Measurements from ENCODE around the gene CRYBB1. TPM values are rescaled to one million over a fixed set of nuclear protein-coding genes. Genes with fewer than 3 reads are reported as not detected.

Gene CRYBB1
- total and polyA plus RNA-seq, 2 donors (not counting 3 experiments of a cell fraction or from before 2014, with no cell fraction given), result not detected

- Histone ChIP-seq H3K27ac (ENCODE audit: insufficient read depth, low read depth, low read length) (peak overlapping the region; percentile 26), H3K4me2 (ENCODE audit: insufficient read depth, low read length) (peak overlapping the region; percentile 29), H3K36me3 (ENCODE audit: control insufficient read depth in 2 of 2, extremely low read depth in 1 of 2, insufficient read depth in 2 of 2, low read length in 2 of 2) (peaks cover 0 to 9% of the 10 kb centered on the region in 2 experiments), H3K4me3 (replicated peaks in 1 of 3; ENCODE audit: insufficient read depth in 1 of 3, low read depth in 1 of 3, low read length in 3 of 3) (no peak overlapping the region), H3K9ac (replicated peaks; ENCODE audit: extremely low read depth, insufficient read depth, low read length) (no peak overlapping the region), H3K4me1 (ENCODE audit: control insufficient read depth, extremely low read depth, insufficient read depth, low read length) (peaks cover 25% of the 10 kb centered on the region), H3K27me3 (ENCODE audit: control insufficient read depth in 2 of 2, insufficient read depth in 2 of 2, low read length in 2 of 2) (no peaks in the 10 kb centered on the region), H3K9me3 (replicated peaks; ENCODE audit: control insufficient read depth, insufficient read depth, low read length) (no peaks in the 10 kb centered on the region), H3K79me2 (ENCODE audit: control insufficient read depth, insufficient read depth, low read length) (peaks cover 18% of the 10 kb centered on the region), H4K20me1 (replicated peaks; ENCODE audit: control insufficient read depth, extremely low read depth, insufficient read depth, low read length) (no peaks in the 10 kb centered on the region), H3K9me1 (replicated peaks; ENCODE audit: control insufficient read depth, extremely low read depth, insufficient read depth, low read length) (no peaks in the 10 kb centered on the region), H2AFZ (ENCODE audit: low read depth, low read length) (no peak overlapping the region)
- POLR2A ChIA-PET, result no interaction called here
- intact Hi-C loops (cut with micrococcal nuclease), result no loop called here
- DNase-seq (ENCODE audit: low read depth, low spot score), result peak; percentile 57
- no TSS peak for BruUV-seq (replicated peaks)
- TF ChIP-seq CTCF (IDR thresholded peaks at IDR 0.05; ENCODE audit: extremely low read depth in 1 of 2, insufficient read depth in 1 of 2, low read depth in 1 of 2, low read length in 2 of 2), result no peak
- peak; percentile 19 for TF ChIP-seq JUN (IDR thresholded peaks at IDR 0.05; ENCODE audit: borderline replicate concordance, insufficient read depth, insufficient read length, low read depth)
- TF ChIP-seq GATA2 (IDR thresholded peaks at IDR 0.05; ENCODE audit: insufficient read depth, insufficient read length, low read depth, low read length), result no peak
- peak; percentile 44 for FAIRE-seq
- dilution Hi-C loops (cut with MboI; ENCODE audit: extremely low pct_ligation_motif_present, low sequenced_read_pairs), result no loop called here
- CTCF ChIA-PET, result no interaction called here
Observed at GRCh38 chr22:26568207-26568706, 49.6 kb downstream of the CRYBB1 start.

- BruUV-seq (replicated peaks), result no TSS peak
- no peak for FAIRE-seq
- no peak overlapping the region for H3K4me3 ChIP-seq (replicated peaks in 1 of 3; ENCODE audit: insufficient read depth in 1 of 3, low read depth in 1 of 3, low read length in 3 of 3)
- DNase-seq (ENCODE audit: low read depth, low spot score), result no peak
- no peak overlapping the region for H3K4me2 ChIP-seq (ENCODE audit: insufficient read depth, low read length)
- no peak for TF ChIP-seq FOS (IDR thresholded peaks at IDR 0.05; ENCODE audit: borderline replicate concordance, insufficient read depth, low read length)
- TF ChIP-seq JUN (IDR thresholded peaks at IDR 0.05; ENCODE audit: borderline replicate concordance, insufficient read depth, insufficient read length, low read depth), result no peak
- TF ChIP-seq MAX (IDR thresholded peaks at IDR 0.05; ENCODE audit: insufficient read depth, insufficient read length), result no peak
- TF ChIP-seq POLR2AphosphoS5 (IDR thresholded peaks at IDR 0.05; ENCODE audit: insufficient read depth, low read depth, low read length), result no peak
- no peak for TF ChIP-seq EZH2 (IDR thresholded peaks at IDR 0.05; ENCODE audit: borderline replicate concordance, low read depth, low read length, severe bottlenecking)
- TF ChIP-seq GATA2 (IDR thresholded peaks at IDR 0.05; ENCODE audit: insufficient read depth, insufficient read length, low read depth, low read length), result no peak
- TF ChIP-seq CTCF (IDR thresholded peaks at IDR 0.05; ENCODE audit: extremely low read depth in 1 of 2, insufficient read depth in 1 of 2, low read depth in 1 of 2, low read length in 2 of 2), result no peak
- no peak for TF ChIP-seq POLR2A (IDR thresholded peaks at IDR 0.05; ENCODE audit: low read depth, low read length)
- no peak for TF ChIP-seq MYC (IDR thresholded peaks at IDR 0.05; ENCODE audit: low read depth, low read length)
- ChIA-PET CTCF (no interaction called here), POLR2A (no interaction called here)
- H3K9me1 ChIP-seq (replicated peaks; ENCODE audit: control insufficient read depth, extremely low read depth, insufficient read depth, low read length), result no peaks in the 10 kb centered on the region
- H2AFZ ChIP-seq (ENCODE audit: low read depth, low read length), result no peak overlapping the region
- dilution Hi-C loops (cut with MboI; ENCODE audit: extremely low pct_ligation_motif_present, low sequenced_read_pairs), result no loop called here
- H3K9me3 ChIP-seq (replicated peaks; ENCODE audit: control insufficient read depth, insufficient read depth, low read length), result no peaks in the 10 kb centered on the region
- no peaks in the 10 kb centered on the region for H3K27me3 ChIP-seq (ENCODE audit: control insufficient read depth in 2 of 2, insufficient read depth in 2 of 2, low read length in 2 of 2)
- no peak overlapping the region for H3K27ac ChIP-seq (ENCODE audit: insufficient read depth, low read depth, low read length)
- H3K79me2 ChIP-seq (ENCODE audit: control insufficient read depth, insufficient read depth, low read length), result peaks cover 20% of the 10 kb centered on the region
- H3K9ac ChIP-seq (replicated peaks; ENCODE audit: extremely low read depth, insufficient read depth, low read length), result no peak overlapping the region
- no peaks in the 10 kb centered on the region for H4K20me1 ChIP-seq (replicated peaks; ENCODE audit: control insufficient read depth, extremely low read depth, insufficient read depth, low read length)
- H3K36me3 ChIP-seq (ENCODE audit: control insufficient read depth in 2 of 2, extremely low read depth in 1 of 2, insufficient read depth in 2 of 2, low read length in 2 of 2), result peaks cover 0 to 9% of the 10 kb centered on the region in 2 experiments
- intact Hi-C loops (cut with micrococcal nuclease), result no loop called here
- H3K4me1 ChIP-seq (ENCODE audit: control insufficient read depth, extremely low read depth, insufficient read depth, low read length), result peaks cover 20% of the 10 kb centered on the region
Observed at GRCh38 chr22:26567610-26568009, 50.2 kb downstream of the CRYBB1 start.

Data from endothelial cell of umbilical vein (primary cell).